ENCODE measurements around the gene MXRA8.
"Not testable (repeated sequence)": the region's sequence is repeated elsewhere in the genome, so short reads cannot be mapped to it uniquely, and the experiment has no call there.

Gene MXRA8

DNA sequence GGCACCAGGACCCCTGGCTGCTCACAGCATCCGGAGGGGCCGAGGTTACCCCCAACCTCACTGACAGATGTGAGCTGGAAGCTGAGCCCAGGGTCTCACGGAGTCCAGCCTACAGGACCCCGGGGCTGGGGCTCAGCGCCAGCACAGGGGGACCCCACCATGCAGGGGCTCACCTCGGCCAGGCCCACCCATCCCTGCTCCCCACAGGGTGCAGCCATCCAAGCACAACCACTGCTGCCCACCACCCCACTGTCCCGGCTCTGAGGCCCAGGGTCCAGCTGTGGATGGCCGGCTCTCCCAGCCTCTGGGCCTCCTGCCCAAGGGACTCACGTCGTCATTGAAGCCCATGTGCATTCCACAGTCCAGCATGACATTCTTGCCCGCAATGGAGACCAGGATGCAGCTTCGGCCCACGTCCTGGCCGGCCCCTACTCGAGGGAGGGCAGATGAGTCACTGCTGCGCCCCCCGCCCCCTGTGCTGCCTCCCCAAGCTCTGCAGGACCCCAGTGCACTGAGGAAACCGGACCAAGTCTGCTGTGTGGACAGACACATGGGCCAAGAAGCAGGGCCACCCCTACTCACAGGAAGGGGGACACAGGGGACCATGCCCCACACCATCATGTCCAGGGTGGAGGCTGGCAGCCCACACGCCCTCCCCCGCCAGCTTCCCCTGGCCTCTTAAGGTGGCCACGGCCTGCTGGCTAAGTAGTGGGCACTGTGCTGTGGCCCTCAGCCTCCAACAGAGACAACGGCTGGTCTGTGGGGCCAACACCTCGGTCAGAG, 37.5 kb downstream of the MXRA8 start:
- no peak for DNase-seq

GRCh38 chr1:1319646-1319941, 38.8 kb downstream of the MXRA8 start:
- no peak for DNase-seq

- no peak for DNase-seq
These were observed 39.3 kb downstream of the MXRA8 start for GRCh38 chr1:1318777-1319645.

- DNase-seq = peak in 3 of 14 donors; percentile 7 to 52 (median 38)
These were observed 40.2 kb downstream of the MXRA8 start for GRCh38 chr1:1318131-1318652.

- no peak for DNase-seq
These were observed 40.9 kb downstream of the MXRA8 start for GRCh38 chr1:1317420-1317819.

- DNase-seq = not testable (repeated sequence)
These were observed 42.2 kb downstream of the MXRA8 start for GRCh38 chr1:1316199-1316598.

- no peak for DNase-seq
These were observed 42.9 kb downstream of the MXRA8 start for GRCh38 chr1:1315435-1315954.

DNA sequence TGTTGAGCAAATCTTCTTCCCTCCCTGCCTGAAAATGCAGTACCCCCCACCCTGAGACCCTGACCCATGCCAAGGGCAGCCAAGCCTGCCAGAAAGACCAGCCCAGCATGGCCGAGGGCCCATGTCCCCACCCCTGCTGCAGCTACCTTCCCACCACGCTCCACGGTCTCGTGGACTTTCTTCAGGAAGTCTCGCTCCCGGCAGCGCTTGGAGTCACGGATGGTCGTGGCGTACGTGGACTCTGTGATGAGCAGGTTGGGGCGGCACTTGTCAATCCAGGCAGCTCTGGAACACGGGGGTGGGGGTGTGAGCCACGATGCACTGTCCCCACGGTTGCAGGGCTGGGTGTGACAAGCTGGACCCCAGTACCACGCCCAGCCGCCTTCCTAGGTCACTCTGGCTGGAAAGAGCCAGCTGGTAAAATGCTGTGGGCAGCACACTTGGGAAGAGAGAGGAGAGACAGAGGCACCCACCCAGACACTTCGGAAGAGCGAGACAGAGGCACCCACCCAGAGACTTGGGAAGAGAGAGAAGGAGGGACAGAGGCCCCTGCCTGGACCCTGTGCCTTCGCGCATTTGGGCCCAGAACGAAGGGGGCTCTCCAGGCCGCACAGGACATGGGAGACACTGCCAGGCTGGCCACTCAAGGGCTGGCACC, 43.5 kb downstream of the MXRA8 start:
- no peak for DNase-seq

GRCh38 chr1:1314237-1314586, 44.1 kb downstream of the MXRA8 start:
- no peak for DNase-seq

GRCh38 chr1:1313500-1314236, 44.7 kb downstream of the MXRA8 start:
- no peak for DNase-seq

DNA sequence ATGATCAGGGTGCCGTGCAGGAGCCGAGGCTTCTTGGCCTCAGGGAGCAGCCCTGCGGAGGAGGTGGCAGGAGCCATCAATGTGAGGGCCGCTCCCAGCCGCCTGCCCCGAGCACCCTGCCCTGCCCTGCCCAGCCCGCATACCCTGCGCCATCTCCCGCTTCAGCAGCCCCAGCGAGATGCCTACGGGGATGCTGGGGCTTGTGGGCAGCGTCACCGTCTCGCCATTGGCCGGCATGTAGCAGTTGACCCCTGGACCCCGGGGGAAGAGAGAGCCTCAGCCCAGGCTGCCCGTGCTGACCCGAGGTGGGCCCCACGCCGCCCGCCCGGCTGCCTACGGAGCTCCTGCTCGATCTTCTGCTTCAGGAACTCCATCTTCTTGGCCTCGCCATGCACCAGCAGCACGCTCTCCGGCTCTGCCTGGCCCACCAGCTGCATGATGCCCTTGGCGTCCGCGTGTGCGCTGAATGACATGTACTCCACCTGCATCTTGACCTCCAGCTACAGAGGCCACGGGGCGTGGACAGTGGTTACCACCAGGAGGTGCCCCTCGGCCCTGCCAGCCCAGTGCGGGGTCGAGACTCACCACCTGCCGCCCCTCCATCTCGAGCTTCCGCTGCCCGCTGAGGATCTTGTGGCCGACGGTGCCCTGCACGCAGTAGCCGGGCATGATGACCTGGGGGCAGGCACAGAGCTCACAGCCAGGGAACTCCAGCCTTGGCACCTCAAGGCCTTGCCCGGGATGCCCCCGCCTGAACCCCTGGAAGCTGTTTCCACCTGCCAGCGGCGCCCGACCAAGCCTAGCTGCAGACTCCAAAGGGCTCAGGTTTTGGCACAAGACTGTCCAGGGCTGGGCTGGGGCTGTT, 45.7 kb downstream of the MXRA8 start:
- no peak for DNase-seq

GRCh38 chr1:1311107-1312104, 46.9 kb downstream of the MXRA8 start:
- DNase-seq = no peak

DNA sequence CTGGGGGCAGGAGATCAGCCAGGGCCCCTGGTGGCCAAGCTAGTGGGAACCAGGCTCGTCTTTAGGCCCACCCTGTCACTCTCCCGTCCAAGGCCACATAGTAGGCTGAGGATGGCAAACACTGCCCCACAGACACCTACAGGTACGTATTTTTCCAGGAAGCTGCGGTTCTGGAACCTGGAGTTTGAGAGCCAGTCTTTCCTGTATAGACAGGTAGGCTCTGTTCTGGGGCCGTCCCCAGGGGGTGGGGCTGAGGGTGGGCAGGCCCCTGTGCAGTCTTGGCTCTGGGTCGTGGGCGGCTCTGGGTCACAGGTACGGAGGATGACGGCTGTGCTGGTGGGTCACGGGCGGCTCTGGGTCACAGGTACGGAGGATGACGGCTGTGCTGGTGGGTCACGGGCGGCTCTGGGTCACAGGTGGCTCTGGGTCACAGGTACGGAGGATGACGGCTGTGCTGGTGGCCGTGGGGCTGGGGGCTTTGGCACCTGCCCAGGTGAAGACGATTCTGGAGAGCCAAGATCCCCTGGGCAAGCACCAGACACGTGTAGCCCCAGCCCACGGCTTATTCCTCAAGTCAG, 47.8 kb downstream of the MXRA8 start:
- DNase-seq = no peak

- DNase-seq = no peak
These were observed 48.3 kb downstream of the MXRA8 start for GRCh38 chr1:1310109-1310385.

DNA sequence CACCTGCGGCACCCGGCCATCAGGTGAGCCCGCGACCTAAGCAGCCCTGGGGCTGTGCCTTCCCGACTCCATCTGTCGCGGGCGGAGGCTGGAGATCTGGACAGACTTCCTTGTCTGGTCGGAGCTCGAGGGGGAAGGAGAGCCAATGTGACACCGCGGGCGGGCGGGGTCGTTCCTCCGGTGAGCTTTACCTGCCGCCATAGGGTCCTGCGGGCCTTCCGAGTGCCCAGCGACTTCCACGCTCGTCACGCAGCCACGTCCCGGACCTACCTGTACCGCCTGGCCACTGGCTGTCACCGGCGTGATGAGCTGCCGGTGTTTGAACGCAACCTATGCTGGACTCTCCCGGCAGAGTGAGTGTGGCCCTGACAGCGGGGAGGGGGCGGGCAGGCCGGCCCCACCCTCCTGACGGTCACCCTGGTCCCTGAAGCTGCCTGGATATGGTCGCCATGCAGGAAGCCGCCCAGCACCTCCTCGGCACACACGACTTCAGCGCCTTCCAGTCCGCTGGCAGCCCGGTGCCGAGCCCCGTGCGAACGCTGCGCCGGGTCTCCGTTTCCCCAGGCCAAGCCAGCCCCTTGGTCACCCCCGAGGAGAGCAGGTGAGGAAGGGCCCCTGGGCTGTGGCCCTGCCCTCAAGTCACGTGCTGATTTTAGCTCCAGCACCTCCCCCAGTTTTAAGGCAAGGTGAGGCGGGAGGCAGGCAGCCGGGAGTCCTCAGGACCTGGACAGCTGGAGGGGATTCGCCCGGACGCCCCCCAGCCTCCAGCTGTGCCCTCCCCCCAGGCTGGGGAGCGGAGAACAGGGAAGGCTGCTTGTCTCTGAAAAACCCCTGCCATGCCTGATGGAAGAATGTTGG, 48.9 kb downstream of the MXRA8 start:
- DNase-seq = peak in 1 of 14 donors; percentile 30

GRCh38 chr1:1308756-1309250, 49.6 kb downstream of the MXRA8 start:
- peak in 1 of 14 donors; percentile 32 for DNase-seq

DNA sequence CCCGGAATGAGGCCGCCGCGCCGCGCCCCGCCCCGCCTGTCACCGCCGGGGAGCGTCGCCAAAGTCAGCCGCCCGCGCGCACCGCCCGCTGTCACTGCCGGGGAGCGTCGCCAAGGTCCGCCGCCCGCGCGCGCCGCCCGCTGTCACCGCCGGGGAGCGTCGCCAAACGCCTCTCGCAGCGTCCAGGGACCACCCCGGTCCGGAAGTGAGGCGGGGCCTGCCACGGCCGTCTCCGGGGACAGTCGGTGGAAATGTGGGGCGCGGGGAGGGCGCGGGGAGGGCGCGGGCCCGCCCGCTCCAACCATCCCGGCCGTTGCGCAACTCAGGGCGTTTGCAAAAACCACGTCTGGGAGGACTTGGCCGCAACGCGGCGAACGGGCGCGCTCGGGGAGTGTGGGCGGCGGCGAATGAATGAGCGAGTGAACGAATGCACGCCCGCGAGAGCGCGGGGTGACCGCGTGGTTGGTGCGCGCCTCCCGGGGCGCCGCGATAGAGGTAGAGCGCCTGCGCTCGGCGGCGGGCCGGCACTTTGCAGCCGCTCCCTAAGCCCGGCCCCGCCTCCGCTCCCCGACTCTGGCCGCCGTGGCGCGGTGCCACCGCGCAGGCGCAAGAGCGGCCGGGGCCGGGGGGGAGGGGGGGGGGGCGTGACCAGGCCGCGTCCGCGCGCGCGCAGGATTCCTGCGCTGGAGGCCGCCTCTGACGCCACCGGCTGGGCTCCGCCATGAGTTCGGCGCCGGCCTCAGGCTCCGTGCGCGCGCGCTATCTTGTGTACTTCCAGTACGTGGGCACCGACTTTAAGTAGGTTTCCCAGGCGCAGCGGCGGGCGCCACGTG, 50.2 kb downstream of the MXRA8 start, which contains the start of the genes ACAP3 and PUSL1:
Gene ACAP3, minus strand, starts transcription at position 8 of the 833 bp plus-strand sequence. CDS start 115 bp downstream, outside the sequence.
Gene PUSL1, plus strand, starts transcription at position 675 of the 833 bp plus-strand sequence. Its CDS starts 47 bp downstream, at position 722.
- peak in 13 of 14 donors; percentile 60 to 96 (median 93) for DNase-seq
